HG03175 (cell line): ENCODE results near the gene PAEP.
"Not testable (repeated sequence)": the region's sequence is repeated elsewhere in the genome, so short reads cannot be mapped to it uniquely, and the experiment has no call there.

Experiments
- ATAC-seq: cut with Tn5 transposase; IDR thresholded peaks from one replicate; pipeline ENCODE4 v1.9.1; 2021; ENCODE audit warnings: mild to moderate bottlenecking, moderate library complexity; ENCODE audit not compliant: unreplicated experiment

The PAEP gene

GRCh38 chr9:135561391-135562234, at the start of gene PAEP:
TSS of gene PAEP (plus strand) at chr9:135561756.
- no peak for ATAC-seq

GRCh38 chr9:135512241-135512603, 49.3 kb upstream of the PAEP start:
- ATAC-seq = no peak

GRCh38 chr9:135512904-135513303, 48.7 kb upstream of the PAEP start:
- no peak for ATAC-seq

GRCh38 chr9:135513351-135513846, 48.2 kb upstream of the PAEP start:
- ATAC-seq = no peak

GRCh38 chr9:135513906-135514305, 47.6 kb upstream of the PAEP start:
- ATAC-seq = not testable (repeated sequence)

- no peak for ATAC-seq
Measured at GRCh38 chr9:135514342-135515082, 47.0 kb upstream of the PAEP start.

GRCh38 chr9:135515083-135515951, 46.2 kb upstream of the PAEP start:
- no peak for ATAC-seq

GRCh38 chr9:135516132-135516860, 45.3 kb upstream of the PAEP start:
- ATAC-seq = no peak

GRCh38 chr9:135517407-135517822, 44.1 kb upstream of the PAEP start:
- no peak for ATAC-seq

- no peak for ATAC-seq
Measured at GRCh38 chr9:135519179-135519971, 42.2 kb upstream of the PAEP start.

GRCh38 chr9:135520916-135521607, 40.5 kb upstream of the PAEP start, which contains the start of gene LCN1:
TSS of gene LCN1 (plus strand) at chr9:135521440. CDS start at chr9:135521498, 58 bp downstream.
- ATAC-seq = no peak

- ATAC-seq = no peak
Measured at GRCh38 chr9:135521608-135522095, 39.9 kb upstream of the PAEP start.

- no peak for ATAC-seq
Measured at GRCh38 chr9:135522137-135522877, 39.2 kb upstream of the PAEP start.

GRCh38 chr9:135522931-135523330, 38.6 kb upstream of the PAEP start:
- no peak for ATAC-seq

- no peak for ATAC-seq
Measured at GRCh38 chr9:135523521-135524129, 37.9 kb upstream of the PAEP start.

- ATAC-seq = no peak
Measured at GRCh38 chr9:135524130-135524861, 37.3 kb upstream of the PAEP start.
